Inferior parietal cortex (tissue), 1 donor: ENCODE data around the gene MED19.
"Not testable (repeated sequence)": the region's sequence is repeated elsewhere in the genome, so short reads cannot be mapped to it uniquely, and the experiment has no call there.

ENCODE experiments used
- DNase-seq: peaks from one replicate; pipeline ENCODE4 v3.0.0-alpha.2; 2016; ENCODE audit errors: extremely low spot score

MED19 gene

GRCh38 chr11:57711414-57712255 lies at the start of gene MED19:
TSS of gene MED19 (minus strand) at chr11:57712215. CDS start at chr11:57712179, 36 bp downstream.
- no peak for DNase-seq

GRCh38 chr11:57758174-57758573 lies 46.2 kb upstream of the MED19 start:
- DNase-seq = no peak

GRCh38 chr11:57752954-57753353 lies 40.9 kb upstream of the MED19 start:
- DNase-seq = no peak

- peak; percentile 41 for DNase-seq
Observed at GRCh38 chr11:57751676-57752253, 39.8 kb upstream of the MED19 start, which contains the start of gene BTBD18. TSS of gene BTBD18 (minus strand) at chr11:57751819. CDS start at chr11:57751188, 631 bp downstream.

- DNase-seq = no peak
Observed at GRCh38 chr11:57751176-57751575, 39.2 kb upstream of the MED19 start.

GRCh38 chr11:57746920-57747319 lies 34.9 kb upstream of the MED19 start:
- DNase-seq = no peak

GRCh38 chr11:57745206-57745605 lies 33.2 kb upstream of the MED19 start:
- DNase-seq = no peak

GRCh38 chr11:57744357-57744756 lies 32.3 kb upstream of the MED19 start:
- no peak for DNase-seq

- no peak for DNase-seq
Observed at GRCh38 chr11:57742087-57742452, 30.1 kb upstream of the MED19 start.

- DNase-seq = peak; percentile 94
Observed at GRCh38 chr11:57741132-57742086, 29.4 kb upstream of the MED19 start, which contains the start of gene SELENOH. TSS of gene SELENOH (plus strand) at chr11:57741491. CDS start at chr11:57741596, 105 bp downstream.

GRCh38 chr11:57735619-57736298 lies 23.7 kb upstream of the MED19 start:
- DNase-seq = no peak

GRCh38 chr11:57732661-57733060 lies 20.6 kb upstream of the MED19 start:
- no peak for DNase-seq

GRCh38 chr11:57729479-57729878 lies 17.5 kb upstream of the MED19 start:
- DNase-seq = no peak

- no peak for DNase-seq
Observed at GRCh38 chr11:57728829-57729228, 16.8 kb upstream of the MED19 start.

- DNase-seq = no peak
Observed at GRCh38 chr11:57727185-57727584, 15.2 kb upstream of the MED19 start.

- DNase-seq = not testable (repeated sequence)
Observed at GRCh38 chr11:57716726-57717125, 4.7 kb upstream of the MED19 start.

GRCh38 chr11:57713835-57714234 lies 1.8 kb upstream of the MED19 start:
- no peak for DNase-seq

GRCh38 chr11:57712256-57713150 lies 488 bp upstream of the MED19 start, which contains the start of gene TMX2:
TSS of gene TMX2 (plus strand) at chr11:57712593. CDS start at chr11:57712619, 26 bp downstream.
- peak; percentile 100 for DNase-seq

- DNase-seq = no peak
Observed at GRCh38 chr11:57709802-57710367, 2.1 kb downstream of the MED19 start.

GRCh38 chr11:57705432-57705831 lies 6.6 kb downstream of the MED19 start:
- DNase-seq = not testable (repeated sequence)
